H1 (cell line): ENCODE data around the gene VASP. TPM values are rescaled to one million over a fixed set of nuclear protein-coding genes. Genes with fewer than 3 reads are reported as not detected.

Source experiments
- BRCA1 ChIP-seq: IDR thresholded peaks from 2 replicates; pipeline ENCODE4 v1.6.1; 2012; ENCODE audit warnings: low read depth, low read length, improper control_type of control experiment
- SIRT6 ChIP-seq: IDR thresholded peaks from one replicate; pipeline ENCODE4 v1.7.1; 2012; ENCODE audit warnings: low read length, inconsistent platforms
- polyA plus RNA-seq, 7 experiments: library from polyadenylated mRNA; depleted of rRNA in 3 of 7; stranded (reverse) in 5 of 7; unstranded in 2 of 7; fragments of >200 nt in 5 of 7; fragments of 200-250 nt in 2 of 7; gene quantifications; 1 replicate in 5 of 7; 2 replicates in 1 of 7; 4 replicates in 1 of 7; pipeline versions ENCODE4 v1.2.1 to v1.2.3, GENCODE V29; 2011 to 2013; ENCODE audit warnings: missing spikeins in 2 of 7, mixed read lengths in 2 of 7
- total RNA-seq: library from RNA; stranded (reverse); fragmentation: NEBNext Ultra II Directional; extraction: Animal tissue kit (Norgen Biotek cat#: 25700); gene quantifications from 2 replicates; pipeline ENCODE4 v1.2.1, GENCODE V29; 2021

Gene VASP
- total and polyA plus RNA-seq, 2 of the 8 experiments (the other 6 are each of a cell fraction or from before 2014, with no cell fraction given): 89.7 to 135 TPM

- TF ChIP-seq SIRT6: no peak
- TF ChIP-seq BRCA1: no peak
Observed at GRCh38 chr19:45477713-45478453, 29.4 kb upstream of the VASP start (continued).
